Neural cell (in vitro differentiated cells): Measurements from ENCODE around the gene SH3BP4.

Experiments used
- CTCF ChIP-seq: fragments of 450-650 bp; IDR thresholded peaks from 2 replicates; pipeline ENCODE4 v1.5.1; 2014; ENCODE audit warnings: antibody characterized with exemption, mild to moderate bottlenecking, moderate library complexity; ENCODE audit not compliant: poor library complexity, severe bottlenecking
- EZH2 ChIP-seq: fragments of 200-600, 300-800 bp; shearing (Covaris generic), sonication (generic); IDR thresholded peaks from 2 replicates; pipeline ENCODE4 v1.6.1; 2014; ENCODE audit warnings: antibody characterized with exemption, low read length, borderline replicate concordance, mild to moderate bottlenecking; ENCODE audit not compliant: insufficient read depth, poor library complexity, severe bottlenecking
- POLR2AphosphoS5 ChIP-seq: IDR thresholded peaks from 2 replicates; pipeline ENCODE4 v1.6.1; 2012
- TAF1 ChIP-seq: IDR thresholded peaks from 2 replicates; pipeline ENCODE4 v1.6.1; 2012; ENCODE audit warnings: low read depth

GRCh38 chr2:234992624-234993349 is 41.0 kb downstream of the SH3BP4 start:
- TF ChIP-seq CTCF (no peak), POLR2AphosphoS5 (no peak), EZH2 (no peak), TAF1 (no peak)
